NCI-H345 treated with DMSO at 0.1 percent for 48 hours (cell line): ENCODE measurements around the gene CD200R1L.

ENCODE experiments used
- DNase-seq: peaks from one replicate; lab custom pipeline; 2025; ENCODE audit not compliant: unreplicated experiment; lab: John Stamatoyannopoulos, UW

Gene CD200R1L

DNA sequence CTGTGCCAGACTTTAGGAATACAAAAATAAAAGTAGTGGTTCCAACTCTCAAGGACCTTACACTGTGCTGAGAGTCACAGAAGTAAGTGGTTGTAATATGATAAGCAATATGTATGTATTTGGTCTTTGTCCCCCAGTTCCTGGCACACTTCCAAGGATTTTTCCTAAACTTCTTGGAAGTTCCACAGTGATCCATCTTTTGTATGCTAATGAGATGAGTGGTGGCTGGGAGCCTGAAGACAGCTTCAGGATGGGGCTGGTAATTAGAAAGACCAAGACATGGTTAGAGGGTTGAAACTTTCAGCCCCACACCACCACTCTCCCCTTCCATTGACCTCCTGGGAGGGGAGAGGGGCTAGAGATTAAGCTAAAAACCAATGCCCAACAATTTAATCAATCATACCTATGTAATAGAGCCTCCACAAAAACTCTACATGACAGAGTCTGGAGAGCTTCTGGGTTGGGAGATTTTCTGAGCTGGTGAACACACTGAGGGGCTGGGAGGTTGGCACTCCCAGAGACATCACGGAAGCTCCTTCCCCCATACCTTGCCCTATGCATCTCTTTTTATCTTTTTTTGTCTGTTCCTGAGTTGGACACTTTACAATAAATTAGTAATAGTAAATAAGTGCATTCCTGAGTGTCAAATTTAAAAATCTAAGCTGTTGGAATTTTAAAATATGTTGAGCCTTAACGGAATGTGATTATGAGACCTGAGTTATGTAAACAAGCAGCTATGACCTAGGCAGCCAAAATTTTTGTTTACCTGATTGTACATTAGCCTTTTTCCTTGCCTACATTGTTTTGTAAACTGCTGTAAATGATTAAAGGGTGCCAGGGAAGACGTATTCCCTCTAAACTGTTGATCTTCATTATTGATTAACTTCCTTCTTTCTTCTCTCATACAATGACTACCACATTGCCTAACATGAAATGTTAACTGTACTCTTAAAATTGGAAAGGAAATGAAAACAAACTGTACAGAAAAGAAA is 24.3 kb downstream of the CD200R1L start:
- DNase-seq, result no peak

DNA sequence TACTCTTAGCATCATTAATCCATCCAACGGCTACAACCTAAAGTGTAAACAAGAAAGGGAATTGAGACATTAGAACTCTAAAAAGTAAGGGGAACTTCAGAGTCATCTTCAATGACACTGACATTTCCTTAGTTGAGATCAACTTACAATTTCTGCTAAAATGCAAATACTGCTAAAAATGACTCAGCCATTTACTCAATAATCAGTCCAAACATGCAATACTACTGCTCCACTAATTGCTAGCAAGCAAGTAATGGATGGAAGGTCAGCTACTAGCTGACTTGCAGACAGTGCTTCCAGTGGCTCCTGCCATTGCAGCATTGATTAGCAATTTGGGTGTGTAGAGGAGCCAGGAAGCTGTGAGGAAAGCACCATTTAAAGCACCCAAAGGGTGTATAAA is 28.4 kb downstream of the CD200R1L start:
- DNase-seq, result no peak

DNA sequence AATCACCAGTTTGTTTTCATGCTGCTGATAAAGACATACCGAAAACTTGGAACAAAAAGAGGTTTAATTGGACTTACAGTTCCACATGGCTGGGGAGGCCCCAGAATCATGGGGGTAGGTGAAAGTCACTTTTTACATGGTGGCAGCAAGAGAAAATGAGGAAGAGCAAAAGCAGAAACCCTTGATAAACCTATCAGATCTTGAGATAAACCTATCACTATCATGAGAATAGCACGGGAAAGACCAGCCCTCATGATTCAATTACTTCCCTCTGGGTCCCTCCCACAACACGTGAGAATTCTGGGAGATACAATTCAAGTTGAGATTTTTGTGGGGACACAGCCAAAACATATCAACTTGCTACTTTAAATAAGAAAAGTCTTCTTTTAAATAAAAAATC is 28.9 kb downstream of the CD200R1L start:
- no peak for DNase-seq

DNA sequence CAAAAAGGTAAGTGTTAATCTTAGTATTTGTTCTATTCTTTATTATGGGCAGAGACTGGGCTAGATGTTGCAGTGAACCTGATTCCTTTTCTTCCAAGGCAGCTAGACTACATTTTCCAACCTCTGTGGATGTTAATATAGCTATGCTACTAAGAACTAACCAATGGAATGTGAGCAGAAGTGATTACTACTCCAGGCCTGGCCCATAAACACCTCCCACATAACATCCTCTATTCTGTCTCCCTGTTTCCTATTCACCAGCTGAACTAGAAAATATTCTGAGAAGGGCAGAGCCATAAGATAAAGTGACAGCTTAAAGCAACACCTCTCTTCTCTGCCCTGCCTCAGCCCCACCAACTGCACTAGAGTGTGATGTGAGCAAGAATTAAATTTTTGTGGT is 29.4 kb downstream of the CD200R1L start:
- no peak for DNase-seq

DNA sequence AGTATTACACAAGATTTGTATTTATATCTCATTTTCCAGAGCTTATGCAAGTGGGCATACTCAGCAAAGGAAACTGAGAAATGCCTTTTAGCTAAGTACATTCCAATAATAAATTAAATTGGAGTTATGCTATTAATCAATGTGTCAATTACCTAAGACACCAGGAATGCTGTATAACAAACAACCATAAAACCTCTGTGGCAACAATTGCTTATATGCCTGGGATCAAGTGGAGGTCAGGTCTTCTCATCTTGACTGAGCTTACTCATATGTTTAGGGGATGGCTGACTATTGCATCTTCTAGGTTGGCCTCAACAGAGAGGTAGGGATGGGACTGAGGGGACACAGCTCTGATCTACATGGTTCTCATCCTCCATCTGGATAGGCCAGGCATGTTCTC is 30.7 kb downstream of the CD200R1L start:
- no peak for DNase-seq

DNA sequence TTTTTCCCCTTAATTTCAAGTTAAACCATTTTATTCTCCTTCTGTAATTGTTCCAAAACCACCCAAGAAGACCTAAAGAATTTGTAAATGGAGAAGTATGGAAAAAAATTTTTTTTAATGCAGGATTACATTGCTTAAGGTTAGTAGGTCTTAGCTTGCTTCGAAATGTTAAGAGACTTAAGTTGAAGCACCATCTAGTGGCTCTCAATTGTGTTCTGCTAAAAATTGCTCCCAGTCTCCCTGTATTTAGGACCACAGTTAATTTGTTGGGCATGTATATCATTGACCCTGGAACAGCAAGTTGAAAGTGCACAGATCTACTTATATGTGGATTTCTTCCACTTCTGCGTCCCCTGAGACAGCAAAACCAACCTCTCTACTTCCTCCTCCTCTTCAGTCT is 32.4 kb downstream of the CD200R1L start:
- DNase-seq, result no peak

DNA sequence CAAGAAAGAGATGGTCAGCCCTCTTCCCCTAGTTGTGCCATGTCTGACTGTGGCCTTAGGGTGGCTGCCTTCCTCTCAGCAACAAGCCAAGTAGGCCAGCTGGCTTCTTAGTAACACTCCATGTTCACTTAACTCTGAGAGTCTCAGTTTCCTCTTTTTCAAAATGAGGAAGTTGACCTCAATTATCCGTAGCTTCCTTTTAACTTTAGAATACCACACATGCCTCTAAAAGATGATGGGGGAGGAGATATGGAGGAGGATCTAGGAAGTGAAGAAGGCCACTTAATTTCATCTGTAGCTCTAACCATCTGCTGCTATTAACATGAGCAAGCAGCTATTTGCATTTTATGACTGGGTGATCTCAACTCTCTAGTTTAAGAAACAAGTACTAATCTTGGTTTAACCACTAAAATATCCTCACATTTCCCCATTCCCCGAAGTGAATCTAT is 32.9 kb downstream of the CD200R1L start:
- no peak for DNase-seq

DNA sequence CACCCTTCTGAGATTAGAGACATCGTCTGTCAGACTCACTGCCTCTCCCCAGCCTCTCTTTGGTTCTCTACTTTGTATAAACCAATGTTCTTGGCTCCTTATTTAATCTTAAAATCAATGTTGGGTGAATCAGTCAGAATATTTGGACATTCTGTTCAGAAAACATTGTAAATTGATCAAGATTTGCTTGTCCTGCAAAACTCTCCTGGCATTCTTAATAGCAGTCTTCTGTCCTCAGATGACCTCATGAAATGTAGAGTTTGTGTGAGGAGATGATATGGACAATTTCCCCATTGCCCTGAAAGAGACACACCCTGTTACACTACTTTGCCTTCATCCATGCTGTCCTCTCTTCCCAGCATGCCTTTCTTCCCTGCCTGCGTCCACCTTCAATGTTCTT is 33.6 kb downstream of the CD200R1L start:
- DNase-seq, result no peak

DNA sequence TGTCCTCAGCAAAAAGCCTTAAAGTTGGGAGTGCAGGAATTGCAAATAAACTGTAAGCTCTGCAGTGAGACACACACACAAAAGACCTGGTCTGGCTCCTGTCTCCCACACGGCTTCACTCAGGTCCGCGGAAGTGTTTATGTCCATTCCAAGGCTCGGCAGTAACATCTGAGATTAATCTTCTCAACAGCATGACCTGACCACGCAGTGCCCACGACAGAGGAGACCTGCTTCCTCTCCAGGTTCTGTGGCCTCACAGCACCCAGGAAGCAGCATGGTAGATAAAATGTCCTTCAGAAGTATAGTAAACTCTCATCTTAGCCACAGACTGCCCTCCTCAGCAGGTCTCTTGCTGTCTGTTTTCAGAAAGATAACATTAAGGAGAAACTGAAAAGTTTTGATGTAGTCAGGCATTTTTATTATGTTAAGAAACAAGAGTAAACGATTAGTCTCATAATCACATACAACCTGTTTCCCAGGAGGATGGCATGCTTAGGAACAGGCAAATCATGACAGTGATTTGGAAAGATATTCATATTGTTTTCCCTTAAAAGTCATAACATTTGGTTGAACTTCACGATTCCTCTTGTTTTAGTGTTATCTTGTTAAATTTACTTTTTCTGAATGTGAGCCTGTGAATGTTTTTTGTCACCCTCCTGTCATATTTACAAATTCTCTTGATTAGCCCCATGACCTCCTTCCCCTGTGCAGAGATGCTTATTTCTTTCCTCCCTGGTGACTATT is 34.6 kb downstream of the CD200R1L start:
- no peak for DNase-seq

DNA sequence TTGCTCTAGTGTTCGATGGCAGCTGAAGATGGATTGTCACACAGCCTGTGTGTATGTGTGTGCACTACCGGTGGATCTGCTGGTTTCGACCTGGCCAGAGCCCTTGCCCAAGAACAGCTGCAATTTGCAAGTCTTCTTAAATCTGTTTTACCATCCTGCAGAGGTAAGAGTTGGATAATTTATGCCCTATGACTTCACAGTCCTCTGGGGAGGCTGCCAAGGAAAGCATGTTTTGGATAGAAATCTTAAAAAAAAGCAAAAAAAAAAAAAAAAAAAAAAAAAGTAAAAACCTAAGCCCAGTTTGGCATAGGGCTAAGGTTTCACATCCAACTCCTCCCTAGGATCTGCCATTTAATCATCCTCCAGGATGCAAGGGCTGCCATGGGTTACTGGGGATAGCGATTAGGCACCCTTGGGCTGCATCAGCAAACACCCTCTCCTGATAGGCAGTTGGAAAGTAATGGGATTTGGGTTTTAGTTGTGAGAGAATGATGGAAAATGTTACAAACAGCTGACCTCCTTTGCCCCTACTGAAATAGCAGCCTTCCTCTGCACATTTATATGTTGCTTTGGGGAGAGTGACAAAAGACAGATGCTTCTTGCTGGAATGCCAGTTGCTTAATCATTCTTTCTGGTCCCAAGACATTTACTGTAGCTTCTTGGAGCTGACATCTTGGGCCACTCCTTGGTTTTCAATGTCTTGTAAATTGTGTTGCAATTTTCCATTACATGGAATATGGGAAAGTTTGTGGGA is 35.4 kb downstream of the CD200R1L start:
- DNase-seq, result no peak

DNA sequence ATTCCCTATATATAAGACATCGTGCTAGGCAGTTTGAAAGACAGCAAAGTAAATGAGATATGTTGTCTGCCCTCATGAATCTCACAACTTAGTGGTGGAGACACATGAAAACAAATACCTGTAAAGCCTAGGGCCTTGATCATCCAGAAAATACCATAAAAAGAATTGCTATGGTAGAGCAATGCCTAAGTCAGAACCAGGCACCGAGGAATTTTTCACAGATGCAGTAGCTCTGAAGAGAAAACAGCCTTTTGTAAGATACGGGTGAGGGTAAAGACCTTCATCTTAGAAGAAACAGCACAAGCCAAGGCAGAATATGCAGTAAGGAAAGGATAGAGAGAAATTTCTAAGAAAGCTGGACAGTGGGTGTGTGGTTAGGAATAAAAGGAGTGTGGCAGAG is 36.1 kb downstream of the CD200R1L start:
- DNase-seq, result no peak

DNA sequence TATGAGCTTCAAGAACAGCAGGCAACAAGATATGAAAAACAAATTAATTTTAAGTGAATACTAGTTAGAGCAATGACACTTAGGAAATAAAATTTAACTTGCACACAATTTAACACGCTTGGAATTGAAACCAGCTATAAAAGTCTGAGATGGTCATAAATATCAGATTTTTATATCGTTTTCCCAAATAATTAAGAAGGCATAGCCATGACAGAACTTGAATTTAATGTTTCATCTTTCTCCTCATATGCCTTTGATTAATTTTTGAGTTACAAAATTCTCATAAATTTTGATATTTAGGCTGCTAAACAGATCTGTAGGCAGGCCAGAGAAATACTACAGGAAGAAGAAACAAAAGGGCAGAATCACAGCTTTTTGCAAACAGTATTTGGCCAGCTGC is 38.5 kb downstream of the CD200R1L start:
- DNase-seq, result no peak

DNA sequence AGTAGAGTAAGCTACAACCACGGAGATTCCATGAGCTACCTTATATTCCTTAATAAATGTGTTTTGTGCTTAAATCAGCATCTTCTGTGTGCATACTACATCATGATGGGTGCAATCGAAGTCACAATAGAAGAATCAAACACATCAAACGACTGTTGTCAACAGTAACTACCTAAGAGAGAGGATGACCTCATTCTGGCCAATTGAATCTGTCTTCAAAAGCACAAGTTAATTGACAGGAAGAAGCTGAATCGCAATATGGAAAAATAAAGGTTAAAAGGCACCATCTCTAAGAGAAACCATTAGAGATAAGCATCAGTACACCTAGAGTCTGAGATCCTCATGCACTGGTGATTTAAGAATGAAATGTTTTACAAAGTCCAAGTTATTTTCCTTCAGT is 39.0 kb downstream of the CD200R1L start:
- DNase-seq, result no peak

DNA sequence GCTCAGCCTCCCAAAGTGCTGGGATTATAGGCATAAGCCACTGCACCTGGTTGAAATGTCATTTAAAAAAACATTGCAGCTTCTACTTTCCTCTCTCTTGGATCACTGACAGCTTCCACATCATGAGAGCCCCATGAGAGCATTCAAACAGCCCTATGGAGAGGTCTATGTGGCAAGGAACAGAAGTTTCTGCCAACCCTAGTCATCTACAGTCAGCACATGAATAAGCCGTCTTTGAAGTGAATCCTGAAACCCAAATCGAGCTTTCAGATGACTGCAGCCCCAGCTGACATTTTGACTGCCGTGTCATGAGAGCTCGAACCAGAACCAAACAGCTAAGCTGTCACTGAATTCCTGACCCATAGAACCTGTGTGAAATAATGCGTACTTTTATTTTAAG is 39.8 kb downstream of the CD200R1L start:
- DNase-seq, result no peak

DNA sequence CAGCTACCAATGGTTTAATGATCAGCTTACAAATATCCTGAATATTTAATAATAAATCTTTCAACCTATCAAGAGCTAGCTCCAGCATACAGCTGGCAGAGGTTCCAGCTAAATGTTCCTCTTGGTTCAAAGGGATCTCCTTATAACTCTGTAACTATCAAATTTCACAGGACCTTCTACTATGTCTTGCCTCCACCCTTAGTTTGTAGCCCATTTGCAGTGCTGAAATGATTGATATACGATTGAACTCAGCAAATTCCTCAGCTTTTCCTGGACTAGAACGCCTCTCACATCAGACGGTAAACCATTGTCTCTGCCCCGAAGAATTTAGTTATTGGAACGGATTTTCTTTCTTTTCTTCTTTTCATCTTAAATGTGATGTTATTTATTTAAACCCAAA is 41.5 kb downstream of the CD200R1L start:
- no peak for DNase-seq

DNA sequence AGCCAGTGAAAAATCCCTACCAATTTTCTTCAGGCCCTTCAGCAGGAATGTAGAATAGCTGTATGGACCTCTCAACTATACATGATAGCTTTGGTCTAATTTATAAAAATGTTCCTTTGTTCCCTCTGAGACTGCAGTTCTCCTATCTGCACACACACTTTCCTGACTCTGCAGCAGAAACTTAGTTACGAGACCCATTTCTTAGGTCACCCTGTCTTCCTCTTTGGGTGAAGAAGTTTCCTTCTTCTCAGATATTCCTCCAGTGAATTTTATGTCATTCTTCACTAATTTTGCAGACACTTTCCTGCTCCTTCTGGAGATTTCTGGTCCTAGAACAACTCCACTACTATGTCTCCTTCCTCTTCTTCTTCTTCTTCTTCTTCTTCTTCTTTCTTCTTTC is 42.6 kb downstream of the CD200R1L start:
- DNase-seq, result no peak

DNA sequence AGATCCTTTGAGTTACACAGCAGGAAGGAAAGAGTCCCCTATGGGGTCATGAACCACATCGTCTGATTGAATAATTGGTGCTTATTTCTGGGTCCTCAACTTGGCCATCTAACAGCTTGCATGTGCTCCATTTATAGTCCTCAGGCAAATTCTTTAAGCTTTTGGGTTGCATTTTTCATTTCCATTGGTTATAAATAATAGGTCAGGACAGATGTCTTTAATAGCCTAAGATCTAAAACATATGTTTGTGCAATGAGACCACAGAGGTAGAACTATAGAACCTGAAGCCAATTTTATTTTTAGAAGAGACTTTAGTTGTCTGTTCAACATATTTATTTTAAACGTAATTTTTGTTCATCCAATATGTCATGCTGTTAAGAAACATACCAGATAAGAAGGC is 43.2 kb downstream of the CD200R1L start:
- no peak for DNase-seq

DNA sequence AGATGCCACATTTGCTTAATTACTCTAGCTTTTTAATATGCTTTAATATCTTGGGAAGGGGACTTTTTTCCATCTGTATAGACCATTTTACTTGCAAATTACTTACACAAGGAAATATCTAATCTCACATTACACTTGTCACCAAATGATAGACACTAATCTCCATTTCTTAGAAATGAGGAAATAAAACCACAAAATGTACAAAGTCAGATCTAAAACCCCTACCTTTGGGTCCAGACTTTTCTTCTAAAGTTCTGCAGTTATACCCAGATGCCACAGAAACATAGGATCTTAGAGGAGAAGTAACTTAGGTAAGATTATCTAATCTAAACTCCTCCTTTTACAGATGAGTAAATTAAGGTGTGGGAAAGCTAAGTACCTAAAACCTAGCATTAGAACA is 44.3 kb downstream of the CD200R1L start:
- DNase-seq, result no peak

DNA sequence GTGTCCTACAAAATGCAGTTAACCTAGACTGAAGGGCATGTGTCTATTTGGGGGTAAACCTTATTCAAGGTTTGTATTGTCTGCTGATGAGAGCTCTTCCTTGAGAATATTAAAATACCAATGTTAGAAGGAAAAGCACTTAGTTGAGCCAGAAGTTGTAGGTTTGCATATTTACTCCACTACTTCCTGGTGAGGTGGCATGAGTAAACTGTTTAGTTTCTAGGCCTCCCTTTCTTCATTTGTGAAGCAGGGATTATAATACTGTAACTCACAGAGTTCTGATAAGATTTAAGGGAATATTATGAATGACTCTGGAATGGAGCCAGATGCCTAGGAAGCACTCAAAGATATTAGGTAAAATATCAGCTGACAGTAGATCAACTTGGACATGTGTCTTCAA is 46.7 kb downstream of the CD200R1L start:
- DNase-seq, result no peak

DNA sequence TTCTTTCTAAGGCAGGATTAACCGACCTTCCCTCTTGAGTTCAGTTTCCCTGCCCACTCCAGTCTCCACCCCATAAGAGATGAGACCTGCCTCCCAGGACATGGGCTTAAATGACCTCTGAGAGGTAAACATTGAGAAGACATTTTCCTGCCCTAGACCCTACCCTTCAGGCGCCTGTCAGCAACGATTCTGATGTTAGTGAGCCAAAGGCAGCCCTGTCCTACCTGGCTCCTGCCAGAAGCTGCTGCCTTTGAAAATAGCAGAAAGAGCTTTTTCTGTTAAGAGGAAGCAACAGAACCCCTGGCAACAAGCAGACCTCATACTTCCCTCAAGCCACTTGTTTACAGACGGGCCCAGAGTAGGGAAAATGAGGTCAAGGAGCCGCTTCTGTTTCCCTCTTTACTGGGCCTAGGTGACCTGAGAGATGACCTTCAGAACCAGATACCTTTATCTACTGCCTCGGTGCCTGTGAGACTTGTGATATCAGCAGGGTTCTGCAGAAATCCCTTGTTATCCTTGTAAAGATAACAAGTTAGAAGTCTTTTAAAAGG is 52.0 kb downstream of the CD200R1L start:
- DNase-seq, result no peak
